CD1c-positive myeloid dendritic cell (primary cell): ENCODE data around the gene CIB2.

Source experiments
- DNase-seq: peaks from one replicate; pipeline ENCODE4 v3.0.0-alpha.2; 2016; ENCODE audit errors: extremely low spot score

Gene CIB2

DNA sequence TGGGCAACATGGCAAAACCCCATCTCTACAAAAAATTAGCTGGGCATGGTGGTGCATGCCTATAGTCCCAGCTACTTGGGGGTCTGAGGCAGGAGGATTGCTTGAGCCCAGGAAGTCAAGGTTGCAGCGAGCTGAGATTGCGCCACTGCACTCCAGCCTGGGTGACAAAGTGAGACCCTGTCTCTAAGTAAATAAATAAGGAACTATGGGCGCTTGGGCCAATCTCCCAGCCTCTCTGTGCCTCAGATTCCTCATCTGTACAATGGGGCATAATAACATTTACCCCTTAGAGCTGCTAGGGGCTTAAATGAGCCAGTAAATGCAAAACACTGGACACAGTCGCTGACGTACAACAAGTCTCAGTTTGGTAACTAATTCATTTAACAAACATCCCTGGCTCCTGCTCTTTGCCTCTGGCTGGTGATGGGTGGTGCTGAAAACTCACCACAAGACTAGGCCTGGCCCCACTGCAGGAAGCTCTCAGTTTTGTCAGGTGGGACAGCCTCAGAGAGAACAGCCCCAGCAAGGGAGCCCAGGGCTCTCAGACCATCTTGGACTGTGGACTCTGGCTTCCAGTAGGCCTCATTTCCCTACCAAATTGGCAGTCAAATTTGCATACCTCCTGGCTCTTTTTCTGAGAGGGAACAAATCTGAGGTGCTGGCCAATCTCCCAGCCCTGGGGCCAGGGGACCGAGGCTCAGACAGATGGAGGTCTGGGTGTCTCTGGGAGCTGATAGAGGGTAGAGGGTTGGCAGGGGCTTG lies 47.4 kb downstream of the CIB2 start:
- no peak for DNase-seq

DNA sequence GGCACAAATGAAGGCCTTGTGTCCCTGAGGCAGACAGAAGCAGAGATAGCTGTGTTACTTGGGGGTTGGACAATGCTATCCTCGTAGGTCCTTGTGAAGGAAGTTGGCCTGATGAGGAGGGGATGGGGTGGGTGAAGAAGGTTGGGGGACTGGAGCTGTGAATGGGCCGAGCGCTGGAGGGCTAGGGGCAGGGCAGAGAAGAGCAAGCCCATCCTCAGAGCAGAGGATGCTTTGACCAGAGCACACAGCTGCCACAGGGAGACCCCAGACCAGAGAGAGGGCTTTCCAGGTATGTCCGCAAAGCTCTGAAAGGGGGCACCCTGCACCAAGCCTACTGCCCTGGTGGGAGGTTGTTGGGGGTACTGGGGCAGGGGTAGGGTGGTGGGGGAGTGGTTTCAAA lies 48.1 kb downstream of the CIB2 start:
- no peak for DNase-seq

DNA sequence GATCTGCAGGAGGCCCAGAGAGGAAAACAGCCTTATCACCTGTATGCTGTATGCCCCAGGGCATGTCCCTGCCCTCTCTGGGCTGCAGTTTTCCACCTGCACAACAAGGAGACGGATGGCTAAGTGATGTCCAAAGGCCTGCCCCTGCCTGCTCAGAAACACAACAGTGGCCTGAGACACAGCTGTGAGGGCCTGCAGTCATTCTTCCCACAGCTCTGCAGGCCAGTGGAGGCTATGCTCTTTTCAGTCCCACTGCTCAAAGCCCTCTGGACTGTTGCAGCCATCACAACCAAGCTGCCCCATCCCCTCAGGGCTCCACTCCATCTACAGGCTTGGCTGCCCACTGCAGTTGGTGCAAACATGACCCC lies 48.5 kb downstream of the CIB2 start:
- no peak for DNase-seq

DNA sequence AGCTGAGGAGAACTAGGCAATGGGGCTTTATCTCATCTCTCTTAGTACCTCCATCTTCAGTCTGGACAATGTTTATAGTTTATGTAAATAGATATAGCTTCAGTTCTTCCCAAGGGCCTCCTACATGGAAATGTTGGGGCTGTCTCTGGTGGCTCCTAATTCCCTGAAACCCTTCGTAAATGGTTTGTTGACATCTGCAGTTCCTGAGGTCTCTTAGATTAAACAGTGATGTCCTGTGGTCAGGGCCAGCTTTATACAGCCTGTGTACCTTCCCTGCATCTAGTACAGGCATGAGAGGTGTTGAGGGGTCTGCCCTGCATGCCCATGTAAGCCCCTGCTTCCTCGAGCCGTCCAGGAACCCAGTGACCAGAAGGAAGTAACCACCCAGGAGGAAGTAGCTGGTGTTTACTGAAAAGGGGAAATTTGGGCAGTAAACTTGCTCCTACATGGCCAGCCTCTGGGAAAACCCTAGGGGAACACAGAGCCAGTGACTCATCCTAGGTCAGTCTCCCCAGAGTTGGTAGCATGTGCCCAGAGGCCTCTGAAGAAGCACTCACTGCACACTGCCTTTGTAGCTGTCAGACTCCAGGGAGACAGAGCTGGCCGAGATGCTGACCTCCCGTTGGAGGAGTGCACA lies 49.0 kb downstream of the CIB2 start:
- DNase-seq: peak; percentile 90

DNA sequence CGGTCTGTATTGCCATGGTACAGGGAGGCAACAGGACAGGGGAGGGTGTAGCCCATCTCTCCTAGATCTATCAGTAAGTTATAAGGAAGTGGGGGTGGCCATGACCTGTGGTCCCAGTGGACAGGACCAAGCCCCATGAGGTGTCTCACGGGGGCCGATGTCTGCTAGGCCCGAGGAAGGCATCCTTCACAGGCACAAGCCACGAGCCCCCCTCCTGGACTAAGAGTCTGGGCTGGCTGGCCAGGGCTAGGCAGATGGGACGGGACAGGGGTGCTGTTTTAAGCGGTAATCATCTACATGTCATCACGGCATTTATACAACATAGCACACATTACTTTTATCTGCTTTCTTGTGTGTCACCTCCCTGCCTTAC lies 51.2 kb downstream of the CIB2 start:
- DNase-seq: no peak

DNA sequence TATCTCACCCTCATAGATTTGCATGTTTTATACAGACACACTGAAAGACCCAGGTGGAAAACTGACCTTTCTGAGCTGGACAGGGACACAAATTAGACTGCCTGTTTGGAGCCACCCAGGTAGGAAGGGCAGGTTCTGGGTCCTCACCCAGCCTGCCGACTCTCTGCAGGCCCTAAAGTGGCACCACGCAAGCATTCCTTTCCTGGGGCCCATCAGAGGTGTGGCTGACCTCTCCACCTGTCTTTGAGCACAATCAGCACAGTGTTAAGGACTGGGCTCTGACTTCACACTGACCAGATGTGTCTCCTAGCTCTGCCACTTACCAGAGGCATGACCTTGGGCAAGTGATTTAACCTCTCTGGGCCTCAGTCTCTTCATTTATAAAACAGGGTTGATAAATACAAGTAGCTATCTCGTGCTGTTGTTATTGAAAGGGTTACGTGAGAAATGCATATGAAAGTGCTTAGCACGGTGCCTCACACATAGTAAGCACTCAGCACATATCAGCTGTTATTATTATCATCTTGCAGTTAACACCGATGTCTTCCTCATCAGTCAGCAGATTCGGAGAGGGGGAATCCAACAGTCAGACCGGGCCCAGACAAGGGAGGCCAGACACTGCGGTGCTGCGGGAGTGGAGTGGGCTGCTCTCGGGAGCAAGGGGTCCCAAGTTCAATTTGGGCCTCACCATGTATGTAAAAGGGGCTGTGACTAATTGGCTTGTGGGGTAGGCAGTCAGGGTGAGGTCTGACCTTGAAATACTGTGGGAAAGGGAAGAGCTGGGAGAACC lies 51.8 kb downstream of the CIB2 start:
- no peak for DNase-seq

DNA sequence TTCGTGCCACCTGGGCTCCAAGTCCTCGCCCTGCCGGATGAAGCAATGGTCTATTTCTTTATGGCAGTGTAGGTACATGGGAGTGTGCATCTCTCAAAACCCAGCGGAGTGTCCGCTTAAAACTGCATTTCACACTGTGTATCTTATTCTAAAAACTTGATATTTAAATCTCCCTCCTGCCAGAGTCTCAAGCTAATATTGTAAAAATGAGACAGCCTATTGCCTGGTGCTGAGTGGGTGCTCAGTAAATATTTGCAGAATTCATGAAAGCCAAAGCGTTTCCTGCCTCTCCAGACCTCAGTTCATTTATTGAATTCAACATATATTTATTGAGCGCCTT lies 53.4 kb downstream of the CIB2 start:
- DNase-seq: no peak

DNA sequence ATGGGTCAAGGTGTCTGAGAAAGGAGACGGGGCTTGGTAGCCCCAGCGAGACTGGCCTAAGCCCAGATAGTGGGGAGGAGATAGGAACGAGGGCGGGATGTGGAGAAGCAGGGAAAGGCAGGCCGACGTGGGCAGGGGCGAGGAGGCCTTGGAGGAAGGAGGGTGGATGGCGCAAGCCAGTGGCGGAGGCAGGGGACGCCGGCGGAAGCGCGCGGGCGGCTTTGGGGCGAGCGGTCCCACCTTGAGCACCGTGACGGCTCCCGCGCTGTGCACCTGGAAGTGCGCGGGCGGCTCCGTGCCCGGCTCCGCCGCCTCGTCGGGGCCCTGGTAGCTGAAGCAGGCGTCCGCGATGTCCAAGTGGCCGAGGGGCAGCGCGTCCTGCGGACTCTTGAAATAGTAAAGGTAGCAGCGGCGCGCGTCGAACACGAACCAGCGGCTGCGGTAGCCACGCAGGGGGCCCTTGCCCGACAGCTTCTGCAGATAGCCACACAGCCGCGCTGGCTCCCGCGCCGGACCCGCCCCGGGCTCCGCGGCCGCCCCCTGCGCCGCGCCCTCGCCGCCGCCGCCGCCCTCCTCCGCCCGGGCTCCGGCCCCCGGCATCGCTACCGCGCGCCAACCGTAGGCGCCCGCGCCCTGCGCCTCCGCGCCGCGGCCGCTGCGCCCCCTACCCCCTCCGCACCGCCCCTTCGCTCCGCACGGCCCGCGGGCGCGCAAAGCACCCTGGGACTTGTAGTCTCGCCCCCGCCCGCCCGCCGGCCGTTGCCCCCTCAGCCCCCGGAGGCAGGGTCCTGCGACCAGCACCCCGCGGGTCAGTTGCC lies 54.0 kb downstream of the CIB2 start, which contains the start of gene TBC1D2B:
TBC1D2B (minus strand) TSS at position 659 of the 818 bp plus-strand sequence; CDS start at position 600, 59 bp downstream.
- DNase-seq: peak; percentile 63

DNA sequence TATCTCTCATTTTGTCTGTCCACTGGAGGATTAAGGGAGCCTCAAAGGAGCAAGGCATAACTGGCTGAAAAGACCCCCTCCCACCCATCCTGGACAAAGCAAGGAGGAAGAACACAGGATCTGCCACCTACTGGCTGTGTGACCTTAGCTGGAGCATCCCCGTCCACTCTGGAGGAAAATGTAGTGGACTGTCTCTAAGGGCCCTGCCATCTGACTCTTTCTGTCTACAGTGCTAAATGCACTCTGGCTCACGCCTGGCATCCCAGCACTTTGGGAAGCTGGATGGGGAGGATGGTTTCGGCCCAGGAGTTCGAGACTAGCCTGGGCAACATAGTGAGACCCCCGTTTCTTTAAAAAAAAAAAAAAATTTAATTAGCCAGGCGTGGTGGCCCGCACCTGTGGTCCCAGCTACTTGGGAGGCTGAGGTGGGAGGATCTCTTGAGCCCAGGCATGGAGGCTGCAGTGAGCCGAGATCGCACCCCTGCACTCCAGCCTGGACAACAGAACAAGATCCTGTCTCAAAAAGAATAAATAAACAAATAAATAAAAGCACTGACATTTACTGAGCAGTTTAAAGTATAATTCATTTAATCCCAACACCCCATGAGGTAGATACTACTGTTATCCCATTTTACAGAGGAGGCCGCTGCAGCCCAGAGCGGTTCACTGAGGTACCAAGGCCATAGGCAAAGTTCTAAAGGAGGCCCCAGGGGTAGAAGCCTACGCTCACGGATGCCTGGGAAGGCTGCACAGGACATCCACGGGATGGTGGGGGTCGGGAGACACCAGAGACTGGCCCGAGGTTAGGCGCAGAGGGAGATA lies 54.8 kb downstream of the CIB2 start:
- DNase-seq: no peak

DNA sequence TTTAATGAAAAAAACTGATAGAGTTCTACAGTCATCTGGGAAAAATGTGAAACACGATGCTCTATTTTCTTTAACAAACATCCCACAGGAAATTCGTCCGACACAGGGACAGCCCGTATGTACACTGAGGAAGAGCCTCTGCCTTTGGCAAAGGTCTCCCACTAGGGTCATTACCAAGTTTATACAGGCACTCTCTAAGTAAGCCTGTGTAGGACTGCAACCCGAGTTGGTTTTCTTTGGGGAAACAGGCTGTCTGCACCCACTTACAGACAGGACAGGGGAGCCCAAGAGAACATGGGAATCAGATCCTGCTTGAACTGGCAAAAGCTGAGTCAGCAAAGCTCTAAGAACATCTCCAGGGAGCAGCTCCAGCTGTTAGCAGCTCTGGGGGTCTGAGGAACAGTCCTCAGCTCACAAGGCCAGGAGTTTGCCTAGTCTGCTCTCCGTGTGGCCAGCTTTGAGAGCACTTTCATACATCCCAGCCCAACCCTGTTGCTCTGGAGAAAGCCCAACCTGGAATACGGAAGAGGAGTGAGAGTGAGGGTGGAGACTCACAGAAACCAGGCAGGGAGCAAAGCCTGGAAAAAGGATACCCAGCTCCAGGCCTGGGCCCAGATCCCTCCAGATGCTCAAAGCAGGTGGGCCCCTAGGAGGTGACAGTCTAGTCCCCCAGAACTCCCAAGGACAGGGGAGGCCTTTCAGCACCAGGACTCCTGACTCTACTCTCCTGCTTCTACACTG lies 55.6 kb downstream of the CIB2 start:
- DNase-seq: no peak

DNA sequence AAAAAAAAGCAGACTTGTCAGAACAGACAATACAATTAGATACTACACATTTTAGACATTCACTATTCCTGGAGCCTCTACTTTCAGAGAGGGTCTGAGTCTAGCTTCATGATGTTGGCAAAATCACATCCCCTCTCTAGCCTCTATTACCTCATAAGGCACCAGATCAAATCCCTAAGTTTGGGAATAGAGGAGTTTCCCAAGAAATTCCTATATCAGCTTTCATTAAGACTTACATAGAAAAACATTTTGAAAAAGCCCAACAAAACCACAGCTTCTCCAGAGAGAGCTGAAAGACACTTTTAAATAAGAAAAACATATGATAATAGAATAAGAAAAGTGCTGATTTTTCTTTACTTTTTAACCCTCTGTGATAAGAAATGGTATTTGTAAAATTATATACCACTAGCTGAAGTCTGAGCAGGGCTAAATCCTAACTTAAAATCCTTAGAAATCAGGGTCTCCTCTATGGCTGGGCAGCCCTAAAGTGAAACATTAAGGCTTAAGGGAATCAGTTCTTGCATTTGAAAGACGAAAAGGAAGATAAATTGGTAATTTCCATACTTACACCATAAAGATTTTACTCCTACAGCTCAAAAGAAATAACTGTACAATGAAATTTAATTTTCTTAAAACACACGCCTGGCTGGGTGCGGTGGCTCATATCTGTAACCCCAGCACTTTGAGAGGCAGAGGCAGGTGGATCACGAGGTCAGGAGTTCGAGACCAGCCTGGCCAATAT lies 58.0 kb downstream of the CIB2 start:
- DNase-seq: no peak

DNA sequence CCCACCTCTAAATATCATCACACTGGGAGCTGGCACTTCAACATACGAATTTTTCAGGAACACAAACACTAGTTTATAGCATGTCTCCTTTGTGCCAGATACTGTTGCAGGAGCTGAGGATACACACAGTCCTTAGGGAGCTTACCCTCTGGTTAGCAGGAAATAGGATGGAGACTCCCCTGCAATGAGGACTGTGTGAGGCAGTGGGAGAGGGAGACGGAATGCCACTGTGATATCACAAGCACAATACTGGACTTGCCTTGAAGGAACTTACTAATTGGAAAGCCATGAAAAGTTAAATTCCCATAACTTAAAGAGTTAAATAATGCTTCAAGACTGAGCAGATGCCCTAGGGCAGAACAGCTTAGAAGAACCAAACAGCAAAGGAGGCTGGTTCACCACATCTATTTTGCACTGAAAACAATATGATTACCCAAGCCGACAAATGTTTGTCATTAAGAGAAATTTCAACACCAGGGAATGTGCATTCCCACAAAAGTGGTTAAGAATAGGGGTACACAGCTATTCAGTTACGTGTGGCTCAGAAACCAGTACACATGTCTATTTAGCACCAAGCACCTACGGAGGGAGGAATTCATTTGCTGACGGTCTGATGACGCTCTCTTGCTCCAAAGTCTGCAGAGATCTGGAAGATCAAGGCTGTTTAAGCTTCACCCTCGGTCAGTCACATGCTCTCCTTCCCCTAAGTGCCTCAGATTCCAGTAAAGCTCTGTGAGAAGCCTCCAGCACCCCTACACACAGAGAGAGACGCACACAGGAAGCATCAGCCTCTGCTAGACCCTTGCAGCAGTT lies 59.0 kb downstream of the CIB2 start:
- DNase-seq: peak; percentile 69

DNA sequence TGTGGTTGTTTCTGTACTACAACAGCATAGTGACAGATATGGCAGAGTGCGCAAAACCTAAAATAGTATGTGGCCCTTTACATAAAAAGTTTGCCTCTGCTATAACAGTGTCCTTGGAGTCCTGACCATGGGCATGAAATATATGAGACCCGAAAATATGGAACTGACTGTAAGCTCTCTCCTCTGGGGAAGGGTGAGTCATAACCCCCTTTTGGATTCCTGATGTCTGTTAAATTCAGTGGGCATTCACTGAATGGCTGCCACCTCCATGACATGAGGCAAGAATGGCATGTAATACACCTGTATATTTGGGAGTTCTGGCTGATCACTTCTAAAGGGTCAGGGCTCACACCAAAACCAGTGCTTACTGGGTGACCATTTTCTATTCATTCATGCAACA lies 59.9 kb downstream of the CIB2 start:
- peak; percentile 47 for DNase-seq

DNA sequence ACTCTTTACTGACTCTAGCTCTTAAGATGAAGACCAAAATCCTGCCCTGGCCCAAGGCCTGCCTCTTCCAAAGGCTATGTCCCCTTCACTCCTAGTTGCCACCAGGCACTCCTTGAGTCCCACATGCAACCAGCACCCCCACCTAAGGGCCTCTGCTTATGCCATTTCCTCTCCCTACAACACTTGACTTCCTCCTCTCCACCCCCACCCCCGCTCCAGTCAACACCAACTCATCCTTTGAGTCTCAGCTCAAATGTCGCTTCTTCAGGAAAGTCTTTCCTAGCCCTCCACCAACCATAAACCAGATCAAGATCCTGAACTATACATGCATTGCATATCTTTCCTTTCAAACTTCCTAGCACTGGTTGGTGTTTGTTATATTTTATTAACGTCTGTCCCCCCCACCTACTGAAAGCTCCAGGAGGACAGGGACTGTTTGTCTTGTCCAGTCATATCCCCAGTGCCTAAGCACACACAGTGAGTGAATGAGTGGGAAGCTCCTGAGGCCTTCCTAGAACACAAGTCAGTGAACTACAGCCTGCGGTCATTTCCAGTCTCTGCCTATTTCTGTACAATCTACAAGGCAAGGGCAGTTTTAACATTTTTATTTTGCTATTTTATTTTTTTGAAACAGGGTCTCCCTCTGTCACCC lies 61.1 kb downstream of the CIB2 start:
- DNase-seq: peak; percentile 76

DNA sequence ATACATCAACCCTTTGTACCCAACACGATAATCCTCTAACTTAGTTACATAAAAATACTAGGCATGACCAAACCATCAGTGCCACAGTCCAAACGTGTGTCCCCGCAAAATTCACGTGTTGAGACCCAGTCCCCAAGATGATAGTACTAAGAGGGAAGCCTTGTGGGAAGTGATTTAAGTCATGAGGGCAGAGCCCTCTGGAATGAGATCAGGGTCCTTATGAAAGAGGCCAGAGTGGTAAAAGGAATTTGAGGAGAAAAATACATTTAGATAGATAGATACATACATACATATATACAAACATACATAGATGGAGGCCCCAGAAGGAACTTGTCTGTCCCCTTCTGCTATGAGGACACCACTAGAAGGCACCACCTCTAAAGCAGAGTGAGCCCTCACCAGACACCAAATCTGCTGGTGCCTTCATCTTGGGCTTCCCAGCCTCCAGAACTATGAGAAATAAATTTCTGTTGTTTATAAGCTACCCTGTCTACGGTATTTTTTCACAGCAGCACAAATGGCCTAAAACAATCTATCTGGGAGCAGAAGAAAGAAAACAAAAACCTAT lies 61.7 kb downstream of the CIB2 start:
- peak; percentile 37 for DNase-seq

DNA sequence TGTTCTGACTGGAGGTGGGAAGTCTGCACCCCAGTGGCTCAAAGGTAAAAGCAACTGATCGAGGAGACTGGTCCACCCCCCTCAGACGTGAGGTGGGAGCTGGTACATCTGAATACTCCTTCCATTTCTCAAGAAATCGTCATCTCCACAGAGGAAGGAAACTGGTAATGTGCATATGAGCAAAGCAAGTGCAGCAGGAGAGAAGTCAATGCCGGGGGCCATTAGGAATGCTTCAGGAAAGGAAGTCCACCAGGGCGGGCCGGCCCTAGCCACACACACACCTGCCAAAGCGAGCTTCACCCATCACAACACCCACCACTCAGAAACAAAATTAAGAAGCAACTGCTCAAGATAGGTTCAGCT lies 62.2 kb downstream of the CIB2 start:
- peak; percentile 69 for DNase-seq

DNA sequence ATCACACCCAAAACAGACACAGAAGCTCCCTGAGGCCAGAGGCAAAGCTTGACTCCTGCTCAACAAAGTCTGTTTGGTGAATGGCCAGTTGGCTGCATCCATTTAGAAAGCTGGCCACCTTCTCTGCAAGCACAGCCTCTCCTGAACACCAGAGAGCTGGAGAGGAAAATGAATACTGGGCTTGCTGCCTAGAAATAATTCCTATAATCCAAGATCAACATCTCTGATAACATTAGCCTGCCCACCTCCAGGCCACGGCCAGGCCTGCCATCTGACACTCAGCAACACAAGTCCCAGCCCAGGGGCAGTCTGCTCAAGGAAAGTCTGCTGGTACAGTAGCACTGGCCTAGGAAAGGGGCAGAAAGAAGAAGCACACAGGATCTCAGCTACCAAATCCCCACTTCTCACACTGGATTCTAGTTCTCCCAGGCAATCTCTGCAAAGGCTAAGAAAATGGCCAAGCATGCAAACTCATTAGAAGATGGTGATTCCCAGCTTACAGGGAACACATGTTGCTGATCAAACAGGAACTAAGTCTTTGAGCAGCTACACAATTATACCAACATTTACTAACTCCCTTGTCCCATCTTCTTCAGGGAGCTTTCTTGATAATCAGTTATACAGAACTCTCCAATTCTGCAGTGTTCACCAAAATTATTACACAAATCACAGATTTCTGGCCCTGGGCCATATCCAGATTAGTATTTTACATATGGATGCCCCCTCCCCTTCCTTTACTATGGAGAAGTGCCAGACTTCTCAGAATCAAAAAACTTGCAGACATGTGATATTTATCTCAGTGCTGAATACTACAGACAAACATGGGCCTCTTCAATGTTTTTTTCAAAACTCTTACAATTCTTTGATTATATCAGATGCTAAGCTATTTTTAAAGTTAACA lies 63.7 kb downstream of the CIB2 start:
- peak; percentile 58 for DNase-seq
